RPMI8226 (cell line): ENCODE results near the gene LEMD2.
"Not testable (repeated sequence)": the region's sequence is repeated elsewhere in the genome, so short reads cannot be mapped to it uniquely, and the experiment has no call there.

Experiments used
- DNase-seq: peaks from one replicate; pipeline ENCODE4 v3.0.0-alpha.2; 2015

LEMD2 gene

DNA sequence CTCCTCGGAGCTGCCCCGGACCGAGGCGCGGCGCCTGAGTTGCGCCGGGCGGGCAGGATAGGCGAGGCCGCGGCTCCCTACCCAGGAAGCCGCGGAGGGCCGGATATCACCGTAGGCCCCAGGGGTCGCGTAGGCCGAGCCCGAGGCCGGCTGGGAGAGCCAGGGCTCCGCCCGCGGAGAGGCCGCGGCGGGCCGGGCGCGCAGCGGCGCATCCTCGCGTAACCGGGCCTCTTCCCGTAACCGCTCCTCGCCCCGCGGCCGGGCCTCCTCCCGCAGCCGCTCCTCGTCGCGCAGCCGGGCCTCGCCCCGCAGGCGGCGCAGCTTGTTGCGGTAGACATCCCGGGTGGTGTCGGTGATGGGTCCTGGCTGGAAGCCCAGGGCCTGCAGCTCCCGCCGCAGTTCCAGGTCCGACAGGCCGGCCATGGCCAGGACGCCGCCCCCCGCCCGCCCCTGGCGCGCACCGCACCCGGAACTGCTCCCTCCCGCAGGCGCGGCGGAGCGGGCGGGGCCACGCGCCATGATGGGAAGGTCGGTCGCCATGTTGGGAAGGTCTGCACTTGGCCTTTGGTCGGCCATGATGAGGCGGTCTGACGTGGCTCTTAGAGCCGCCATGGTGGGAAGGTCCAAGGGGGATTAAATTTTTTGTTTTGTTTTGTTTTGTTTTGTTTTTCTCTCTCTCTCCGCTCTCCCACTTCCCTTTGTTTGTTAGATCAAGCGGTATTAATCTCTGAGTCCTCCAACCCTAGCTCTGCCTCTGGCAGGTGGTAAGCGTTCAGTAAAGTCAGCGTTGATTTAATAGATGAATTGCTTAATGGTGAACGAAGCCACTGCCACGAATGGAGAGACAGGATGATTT, at the start of gene LEMD2:
LEMD2 (minus strand) TSS at position 437 of the 856 bp plus-strand sequence; CDS start at position 423, 14 bp downstream.
- DNase-seq: peak; percentile 91

DNA sequence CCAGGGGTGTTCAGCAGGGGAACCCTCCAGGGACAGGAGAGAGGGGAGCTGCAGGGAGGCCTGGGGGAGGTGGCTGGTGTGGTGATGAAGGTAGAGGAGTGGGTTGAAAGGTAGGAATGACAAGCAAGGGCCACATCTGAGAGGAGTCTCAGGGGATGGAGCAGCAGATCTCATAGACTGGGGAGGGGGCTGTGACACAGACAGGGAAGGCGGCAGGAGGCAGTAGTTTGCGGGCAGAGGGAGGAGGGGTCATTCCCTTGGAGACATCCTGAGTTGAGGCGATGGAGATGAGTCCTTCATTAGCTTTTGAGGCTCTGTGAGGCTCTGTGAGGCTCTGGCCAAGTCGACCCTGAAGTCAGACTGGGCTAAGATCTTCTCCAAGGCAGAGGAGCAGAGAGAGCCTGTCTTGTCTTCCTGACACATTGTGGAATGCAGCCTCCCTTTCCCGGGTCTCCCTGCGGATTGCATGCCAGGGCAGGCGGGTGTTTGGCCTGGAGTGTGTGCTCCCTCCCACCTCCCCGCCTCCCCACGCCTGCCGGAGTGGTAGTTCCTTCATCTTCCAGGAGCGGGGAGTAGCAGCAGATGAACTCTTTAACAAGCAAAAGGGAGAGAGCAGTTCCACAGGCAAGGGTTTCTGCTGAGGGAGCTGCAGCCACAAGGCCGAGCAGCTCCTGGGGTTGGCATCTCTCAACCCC, 49.2 kb upstream of the LEMD2 start:
- no peak for DNase-seq

DNA sequence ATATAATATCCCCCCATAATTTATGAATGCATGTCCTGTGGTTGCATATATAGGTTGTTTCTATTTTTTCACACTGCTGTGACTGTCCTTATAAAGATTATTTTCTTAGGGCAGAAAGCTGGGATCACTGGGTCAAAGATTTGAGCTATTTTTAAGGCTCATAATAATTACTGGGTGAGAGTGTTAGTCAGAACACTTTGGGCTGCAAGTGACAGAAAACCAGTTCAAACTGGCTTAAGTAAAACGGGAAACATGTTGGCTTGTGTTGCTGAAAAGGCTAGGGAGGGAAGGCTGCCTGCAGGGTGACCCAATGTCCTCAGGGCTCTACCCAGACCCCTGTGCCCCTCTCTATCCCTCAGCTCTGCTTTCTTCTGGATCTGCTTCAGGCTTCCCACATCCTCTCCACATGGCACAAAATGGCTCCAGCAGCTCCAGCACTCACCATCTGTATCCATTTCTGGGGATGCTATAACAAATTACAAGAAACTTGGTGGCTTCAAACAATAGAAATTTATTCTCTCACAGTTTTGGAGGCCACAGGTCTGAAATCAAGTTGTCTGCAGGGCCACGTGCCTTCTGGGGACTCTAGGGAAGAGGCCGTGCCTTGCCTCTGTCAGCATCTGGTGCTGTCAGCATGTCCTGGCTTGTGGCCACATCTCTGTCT, 48.0 kb upstream of the LEMD2 start:
- no peak for DNase-seq

GRCh38 chr6:33834401-33835392, 45.8 kb upstream of the LEMD2 start:
- no peak for DNase-seq

- DNase-seq: no peak
Observed at GRCh38 chr6:33833599-33833998, 44.7 kb upstream of the LEMD2 start.

GRCh38 chr6:33832831-33833230, 43.9 kb upstream of the LEMD2 start:
- DNase-seq: not testable (repeated sequence)

DNA sequence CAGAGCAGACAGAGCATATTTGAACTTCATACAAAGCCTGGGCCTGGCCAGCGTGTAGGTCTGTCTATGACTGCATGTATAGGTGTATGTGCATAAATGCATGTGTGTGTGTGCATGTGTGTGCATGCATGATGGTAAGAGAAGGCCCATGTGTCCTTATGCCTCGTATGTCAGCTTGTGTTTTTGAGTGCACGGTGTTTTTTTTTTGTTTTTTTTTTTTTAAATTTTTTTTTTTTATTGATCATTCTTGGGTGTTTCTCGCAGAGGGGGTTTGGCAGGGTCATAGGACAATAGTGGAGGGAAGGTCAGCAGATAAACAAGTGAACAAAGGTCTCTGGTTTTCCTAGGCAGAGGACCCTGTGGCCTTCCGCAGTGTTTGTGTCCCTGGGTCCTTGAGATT, 42.8 kb upstream of the LEMD2 start:
- not testable (repeated sequence) for DNase-seq

DNA sequence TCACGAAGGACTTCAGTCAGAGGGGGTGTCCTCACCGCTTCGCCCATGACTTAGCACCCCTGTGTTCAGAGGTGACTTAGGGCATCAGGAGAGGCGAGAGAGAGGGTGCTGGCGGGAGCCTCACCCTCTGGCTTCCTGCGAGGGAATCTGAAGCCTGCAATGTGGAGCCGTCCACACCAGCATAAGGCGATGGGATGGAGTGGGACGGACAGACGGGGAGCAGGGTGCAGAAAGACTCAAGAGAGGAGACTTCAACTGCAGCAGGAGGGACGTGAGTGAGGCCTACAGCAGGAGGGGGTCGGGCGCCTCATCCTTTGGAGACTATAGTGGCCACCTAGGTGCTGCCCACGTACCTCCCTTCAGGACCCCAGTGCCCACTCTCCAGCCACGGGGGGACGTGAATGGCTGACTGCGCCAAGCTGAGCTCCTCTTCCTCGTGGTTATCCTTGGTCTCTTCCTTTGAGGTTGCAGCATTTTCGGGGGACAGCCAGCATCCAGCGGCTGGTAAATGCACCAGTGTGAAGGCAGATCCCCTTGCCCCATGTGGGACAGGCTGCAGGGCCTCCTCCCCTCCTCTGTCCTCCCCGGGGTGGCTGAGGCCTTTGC, 41.8 kb upstream of the LEMD2 start:
- DNase-seq: no peak

DNA sequence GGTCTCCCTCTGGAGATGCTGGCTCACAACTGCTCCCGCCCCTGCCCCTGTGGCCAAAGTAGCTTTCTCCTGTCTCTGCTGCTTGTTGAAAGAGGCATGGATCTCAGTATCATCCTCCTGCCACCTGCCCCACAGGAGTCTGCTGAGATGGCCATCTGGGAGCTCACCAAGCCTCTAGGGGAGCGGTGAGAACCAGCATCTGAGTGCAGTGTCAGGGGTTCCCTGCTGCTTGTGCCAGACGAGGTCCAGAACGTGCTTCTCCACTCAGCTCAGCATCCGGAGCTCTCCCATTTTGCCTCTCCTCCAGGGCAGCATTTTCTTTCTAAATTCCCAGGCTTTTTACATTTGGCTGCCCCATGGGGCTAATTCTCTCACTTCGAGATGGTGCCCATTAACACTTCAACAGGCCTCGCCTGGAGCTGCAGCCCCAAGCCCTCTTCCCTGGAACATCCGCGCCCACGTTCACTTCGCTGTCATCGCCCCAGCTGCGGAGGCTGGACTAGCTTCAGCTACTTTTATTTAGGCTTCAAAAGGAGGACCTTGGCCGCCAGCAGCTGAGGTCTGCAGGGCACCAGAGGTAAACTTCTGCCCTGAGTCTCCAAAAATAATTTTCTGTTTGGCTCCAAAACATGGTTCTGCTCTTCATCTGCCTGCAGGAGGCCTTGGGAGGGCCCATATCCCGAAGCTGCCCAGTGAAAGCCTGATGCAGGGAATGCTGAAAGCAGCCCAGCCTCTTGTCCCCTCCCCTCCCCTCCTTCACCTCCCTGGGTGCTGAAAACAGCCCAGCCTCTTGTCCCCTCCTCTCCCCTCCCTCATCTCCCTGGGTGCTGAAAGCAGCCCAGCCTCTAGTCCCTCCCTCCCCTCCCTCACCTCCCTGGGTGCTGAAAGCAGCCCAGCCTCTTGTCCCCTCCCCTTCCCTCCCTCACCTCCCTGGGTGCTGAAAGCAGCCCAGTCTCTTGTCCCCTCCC, 40.1 kb upstream of the LEMD2 start:
- DNase-seq: peak; percentile 62

DNA sequence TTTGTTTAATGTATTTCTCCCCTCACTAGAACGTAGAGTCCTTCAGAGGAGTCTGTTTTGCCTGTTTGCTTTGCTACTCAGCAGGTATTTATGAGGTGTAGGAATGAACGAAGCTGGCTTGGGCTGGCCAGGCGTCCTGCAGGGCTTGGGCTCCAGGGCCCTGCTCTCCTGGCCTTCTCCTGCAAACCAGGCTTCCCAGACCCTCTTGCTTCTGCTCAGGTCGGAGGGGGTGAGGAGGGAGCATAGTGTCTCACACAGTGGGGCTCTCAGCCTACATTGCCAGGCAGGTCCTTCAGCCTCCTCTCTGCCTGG, 39.5 kb upstream of the LEMD2 start:
- DNase-seq: no peak

DNA sequence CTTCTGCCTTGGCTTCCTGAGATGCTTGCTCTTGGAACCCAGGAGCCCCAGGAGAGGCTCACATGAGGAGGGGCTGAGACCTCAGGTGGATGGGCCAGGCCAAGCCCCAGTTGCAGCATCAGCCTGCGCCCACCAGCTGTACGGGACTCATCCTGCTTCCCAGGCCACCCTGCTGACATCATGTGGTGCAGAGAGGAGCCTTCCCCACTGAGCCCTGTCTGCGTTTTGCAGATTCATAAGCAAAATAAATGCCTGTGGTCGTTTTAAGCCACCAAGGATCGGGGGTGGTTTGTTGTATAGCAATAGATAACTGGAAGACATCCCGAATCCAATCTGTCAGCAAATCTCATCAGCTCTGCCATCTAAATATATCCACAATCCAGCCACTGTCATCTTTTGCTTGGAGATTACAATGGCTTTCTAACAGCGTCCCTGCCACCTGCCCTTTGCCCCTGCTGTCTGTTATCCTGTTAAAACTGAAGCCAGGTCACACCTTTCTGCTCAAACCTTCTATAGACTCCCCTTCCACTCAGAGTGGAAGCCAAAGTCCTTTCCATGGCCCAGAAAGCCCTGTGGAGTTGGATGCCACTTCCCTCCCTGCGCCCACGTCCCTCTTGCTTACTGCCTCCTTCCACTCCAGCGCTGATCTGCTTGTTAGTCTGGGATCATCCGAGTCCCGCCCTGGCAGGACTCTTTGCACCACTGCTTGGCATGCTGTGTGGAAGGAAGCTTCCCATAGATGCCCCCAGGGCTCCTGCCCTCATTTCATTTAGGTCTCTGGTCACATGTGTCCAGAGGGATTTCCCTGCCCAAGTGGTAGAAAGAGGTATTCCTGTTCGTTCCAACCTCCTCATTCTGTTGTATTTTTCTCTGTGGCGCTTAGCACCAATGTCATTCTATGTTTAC, 38.9 kb upstream of the LEMD2 start:
- no peak for DNase-seq

DNA sequence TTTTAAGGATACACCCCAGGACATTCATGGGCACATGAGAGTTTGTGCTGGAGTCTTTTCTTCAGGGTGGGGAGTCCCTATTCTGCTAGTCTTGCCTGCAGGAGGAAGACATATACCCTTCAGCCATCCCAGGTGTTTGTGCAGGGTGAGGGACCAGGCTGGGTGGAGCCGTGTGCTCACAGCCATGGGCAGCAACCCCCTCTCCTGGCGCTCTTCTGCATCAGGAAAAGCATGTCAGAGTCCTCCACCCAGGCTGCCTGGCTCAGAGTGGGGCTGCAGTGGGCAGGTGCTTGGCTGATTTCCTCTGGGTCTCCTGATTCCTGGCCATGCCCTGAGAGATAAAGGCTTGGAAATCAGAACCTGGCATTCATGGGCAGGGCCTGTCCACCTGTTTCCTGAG, 37.6 kb upstream of the LEMD2 start:
- DNase-seq: peak; percentile 44

DNA sequence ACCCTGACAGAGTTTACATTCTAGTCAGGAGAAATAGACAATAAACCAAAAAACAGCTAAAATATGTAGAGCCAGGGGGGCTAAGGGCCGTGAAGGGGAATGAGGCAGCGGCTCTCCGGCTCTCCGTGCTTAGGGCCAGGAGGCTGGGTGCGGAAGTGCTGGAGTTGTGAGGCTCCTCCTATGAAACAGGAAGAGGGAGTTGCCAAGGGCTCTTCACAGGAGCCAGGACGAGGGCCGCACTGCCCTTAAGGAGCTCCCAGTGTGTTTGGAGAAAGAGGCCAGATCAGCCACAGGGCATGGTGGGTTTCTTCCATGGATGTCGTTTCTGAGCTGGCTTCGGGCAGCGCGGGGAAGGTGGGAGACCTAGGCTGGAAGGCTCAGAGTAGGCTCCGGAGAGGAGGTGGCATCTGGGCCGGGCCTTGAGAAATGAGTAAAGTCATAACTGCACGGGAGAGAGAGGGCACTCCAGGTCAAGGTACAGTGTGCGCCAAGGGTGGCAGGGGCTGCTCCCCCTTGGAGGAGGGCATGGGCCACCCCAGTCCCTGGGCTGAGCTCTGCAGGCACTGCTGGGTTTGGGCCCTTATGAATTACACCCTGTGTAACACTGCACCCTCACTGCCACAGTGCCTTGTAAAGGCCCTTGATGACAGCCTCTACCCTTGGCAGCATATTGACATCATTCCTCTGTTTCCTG, 35.7 kb upstream of the LEMD2 start:
- DNase-seq: peak; percentile 50

DNA sequence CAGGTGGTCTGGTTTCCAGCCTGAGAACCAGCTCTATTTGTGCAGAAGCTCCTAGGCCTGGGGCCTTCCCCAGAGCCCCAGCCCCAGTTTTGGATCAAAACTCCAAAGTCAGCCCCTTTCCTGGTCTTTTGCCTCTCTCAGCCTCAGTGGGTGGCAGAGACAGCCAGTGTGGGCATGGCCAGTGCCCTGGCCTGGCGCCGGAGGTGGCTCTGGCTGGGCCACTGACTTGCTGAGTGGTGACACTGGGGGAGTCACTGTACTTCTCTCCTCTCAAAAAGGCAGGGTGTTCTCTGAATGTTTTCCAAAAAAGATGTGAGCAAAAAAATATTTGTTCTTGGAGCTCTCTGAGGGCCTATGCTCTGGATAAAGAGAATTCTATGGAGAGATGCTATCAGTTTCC, 34.9 kb upstream of the LEMD2 start:
- DNase-seq: no peak

DNA sequence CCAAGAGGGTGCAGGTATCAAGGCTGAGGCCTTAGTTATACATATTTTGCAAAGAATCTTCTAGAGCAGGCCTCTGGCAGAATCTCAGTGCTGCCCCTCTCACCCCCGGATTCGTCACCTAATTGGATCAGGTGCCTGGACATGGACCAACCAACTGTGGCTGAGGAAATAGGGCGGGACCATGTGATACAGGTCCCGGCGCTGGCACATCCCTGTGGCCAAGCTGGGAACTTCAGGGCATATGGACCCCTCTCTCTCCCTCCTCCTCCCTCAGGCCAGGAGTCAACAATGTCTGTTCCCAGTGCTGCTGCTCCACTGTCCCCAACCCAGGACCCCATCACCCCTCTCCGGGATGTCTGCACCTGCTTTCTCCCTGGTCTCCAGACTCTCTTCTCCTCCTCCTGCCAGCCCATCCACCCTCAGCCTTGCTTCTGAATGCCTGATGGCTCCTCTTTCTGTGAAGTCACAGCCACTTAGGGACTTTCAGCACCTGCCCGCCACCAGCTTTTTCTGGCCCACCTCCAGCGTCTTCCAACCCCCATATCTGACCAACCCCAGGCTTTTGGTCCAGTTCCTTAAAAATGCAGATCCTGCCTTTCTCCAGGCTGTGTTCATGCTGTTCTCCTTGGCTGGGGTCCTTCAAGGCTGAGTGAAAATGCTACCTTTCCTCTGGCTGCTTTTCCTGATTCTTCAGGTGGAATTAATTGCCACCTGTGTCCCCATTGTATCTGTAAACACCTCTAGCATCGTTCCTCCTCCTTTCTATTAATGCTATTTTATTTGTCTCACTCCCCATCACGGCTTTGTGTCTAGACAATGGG, 33.9 kb upstream of the LEMD2 start:
- peak; percentile 66 for DNase-seq

- DNase-seq: no peak
Observed at GRCh38 chr6:33820784-33821520, 32.0 kb upstream of the LEMD2 start.

- no peak for DNase-seq
Observed at GRCh38 chr6:33820243-33820642, 31.3 kb upstream of the LEMD2 start.

DNA sequence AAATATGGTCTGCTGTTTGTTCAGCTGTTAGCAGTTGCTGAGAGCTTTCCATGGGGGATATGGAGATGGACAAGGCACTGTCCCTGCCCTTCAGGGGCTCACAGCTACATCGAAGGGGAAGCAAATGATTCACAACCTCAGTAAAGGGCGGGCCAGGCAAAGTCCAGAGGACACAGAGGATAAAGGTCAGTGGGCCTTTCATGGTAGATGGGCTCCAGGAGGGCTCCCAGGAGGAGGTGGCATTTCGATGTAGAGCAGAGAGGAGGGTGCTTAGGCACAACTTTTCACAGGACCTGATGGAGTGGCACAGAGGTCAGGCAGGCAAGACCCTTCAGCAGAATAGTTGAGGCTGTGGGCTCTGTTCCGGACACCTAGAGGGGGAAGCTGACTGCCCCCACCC, 30.1 kb upstream of the LEMD2 start:
- DNase-seq: no peak
